Erythroblast (primary cell): Measurements from ENCODE around the gene MSTN.

Experiments used
- GATA1 ChIP-seq: IDR thresholded peaks from 2 replicates; pipeline ENCODE4 v1.6.1; 2011; ENCODE audit warnings: low read depth, mild to moderate bottlenecking, control low read depth, low read length, moderate library complexity
- POLR2A ChIP-seq: IDR thresholded peaks from 2 replicates; pipeline ENCODE4 v1.6.1; 2011; ENCODE audit warnings: mild to moderate bottlenecking, low read length

- no peak for TF ChIP-seq POLR2A
- TF ChIP-seq GATA1, result no peak
Measured at GRCh38 chr2:190084704-190085103, 22.2 kb upstream of the MSTN start.
